ENCODE results near the gene SLC37A2. TPM values are rescaled to one million over a fixed set of nuclear protein-coding genes. Genes with fewer than 3 reads are reported as not detected.

SLC37A2 gene
- total RNA-seq, 1 donor from 2014 or later, result 2.4 TPM

- Histone ChIP-seq H3K36me3 (peaks cover 45% of the 10 kb centered on the region), H3K4me3 (no peak overlapping the region), H3K9me3 (replicated peaks) (no peaks in the 10 kb centered on the region), H3K27ac (replicated peaks) (no peak overlapping the region), H3K4me1 (peaks cover 9% of the 10 kb centered on the region), H3K27me3 (ENCODE audit: low read depth) (no peaks in the 10 kb centered on the region)
- intact Hi-C loops (cut with micrococcal nuclease), result no loop called here
- no peak for DNase-seq
- no peak for TF ChIP-seq CTCF (IDR thresholded peaks at IDR 0.05; ENCODE audit: borderline replicate concordance)
Observed at GRCh38 chr11:125094731-125095130, 31.6 kb downstream of the SLC37A2 start.

GRCh38 chr11:125100136-125100535 lies 37.0 kb downstream of the SLC37A2 start:
- Histone ChIP-seq H3K27me3 (ENCODE audit: low read depth) (no peaks in the 10 kb centered on the region), H3K4me1 (no peaks in the 10 kb centered on the region), H3K27ac (replicated peaks) (no peak overlapping the region), H3K4me3 (no peak overlapping the region), H3K36me3 (peaks cover 68% of the 10 kb centered on the region), H3K9me3 (replicated peaks) (no peaks in the 10 kb centered on the region)
- intact Hi-C loops (cut with micrococcal nuclease), result no loop called here
- no peak for TF ChIP-seq CTCF (IDR thresholded peaks at IDR 0.05; ENCODE audit: borderline replicate concordance)
- DNase-seq, result no peak

GRCh38 chr11:125101596-125101995 lies 38.5 kb downstream of the SLC37A2 start:
- H3K4me3 ChIP-seq, result no peak overlapping the region
- no peaks in the 10 kb centered on the region for H3K9me3 ChIP-seq (replicated peaks)
- intact Hi-C loops (cut with micrococcal nuclease), result no loop called here
- TF ChIP-seq CTCF (IDR thresholded peaks at IDR 0.05; ENCODE audit: borderline replicate concordance), result no peak
- no peak overlapping the region for H3K27ac ChIP-seq (replicated peaks)
- no peak for DNase-seq
- H3K27me3 ChIP-seq (ENCODE audit: low read depth), result no peaks in the 10 kb centered on the region
- peaks cover 53% of the 10 kb centered on the region for H3K36me3 ChIP-seq
- H3K4me1 ChIP-seq, result no peaks in the 10 kb centered on the region

- Histone ChIP-seq H3K27ac (replicated peaks) (no peak overlapping the region), H3K9me3 (replicated peaks) (no peaks in the 10 kb centered on the region), H3K4me1 (no peaks in the 10 kb centered on the region), H3K4me3 (no peak overlapping the region), H3K27me3 (ENCODE audit: low read depth) (no peaks in the 10 kb centered on the region), H3K36me3 (peaks cover 49% of the 10 kb centered on the region)
- intact Hi-C loops (cut with micrococcal nuclease), result no loop called here
- DNase-seq, result no peak
- TF ChIP-seq CTCF (IDR thresholded peaks at IDR 0.05; ENCODE audit: borderline replicate concordance), result no peak
Observed at GRCh38 chr11:125102025-125102424, 38.9 kb downstream of the SLC37A2 start.

GRCh38 chr11:125102510-125102909 lies 39.4 kb downstream of the SLC37A2 start:
- no peak for DNase-seq
- no peak for TF ChIP-seq CTCF (IDR thresholded peaks at IDR 0.05; ENCODE audit: borderline replicate concordance)
- H3K4me1 ChIP-seq, result no peaks in the 10 kb centered on the region
- H3K4me3 ChIP-seq, result no peak overlapping the region
- no peak overlapping the region for H3K27ac ChIP-seq (replicated peaks)
- no peaks in the 10 kb centered on the region for H3K9me3 ChIP-seq (replicated peaks)
- intact Hi-C loops (cut with micrococcal nuclease), result no loop called here
- peaks cover 44% of the 10 kb centered on the region for H3K36me3 ChIP-seq
- no peaks in the 10 kb centered on the region for H3K27me3 ChIP-seq (ENCODE audit: low read depth)

GRCh38 chr11:125105926-125106325 lies 42.8 kb downstream of the SLC37A2 start:
- Histone ChIP-seq H3K4me1 (peaks cover 6% of the 10 kb centered on the region), H3K4me3 (no peak overlapping the region), H3K27ac (replicated peaks) (no peak overlapping the region), H3K9me3 (replicated peaks) (no peaks in the 10 kb centered on the region), H3K36me3 (peaks cover 14% of the 10 kb centered on the region), H3K27me3 (ENCODE audit: low read depth) (no peaks in the 10 kb centered on the region)
- no peak for DNase-seq
- intact Hi-C loops (cut with micrococcal nuclease), result no loop called here
- TF ChIP-seq CTCF (IDR thresholded peaks at IDR 0.05; ENCODE audit: borderline replicate concordance), result no peak
